ENCODE measurements around the gene HES4.
A peak's percentile ranks its signal among the peaks of the same experiment; 100 is the strongest.

HES4 gene

DNA sequence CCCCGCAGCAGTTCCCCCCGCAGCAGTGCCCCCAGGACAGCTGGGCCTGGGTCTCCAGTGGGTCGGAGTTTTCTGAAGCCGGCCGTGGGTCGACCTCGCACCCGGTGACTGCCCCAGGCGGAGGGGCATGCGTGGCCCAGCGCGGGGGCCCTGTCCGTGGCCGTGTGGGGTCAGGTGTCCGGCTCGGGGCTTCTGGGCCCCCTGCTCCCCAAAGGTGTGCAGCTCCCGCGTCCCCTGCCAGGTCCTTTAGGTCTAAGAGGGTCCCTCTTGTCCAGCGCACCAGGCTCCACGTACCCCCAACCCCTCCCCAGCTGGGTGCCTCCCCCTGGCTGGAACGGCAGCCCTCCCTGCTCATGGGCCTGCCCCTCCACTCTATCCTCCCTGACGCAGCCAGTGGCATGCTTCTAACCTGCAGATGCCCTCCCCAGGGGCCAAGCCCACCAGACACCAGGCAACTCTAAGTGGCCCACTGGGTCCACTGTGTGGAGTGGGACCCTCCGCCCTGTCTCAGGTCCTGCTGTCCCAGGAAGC is 5.9 kb upstream of the HES4 start:
- DNase-seq (ENCODE audit: low read depth in 1 of 2, low spot score in 1 of 2) = no peak
- in situ Hi-C loops (cut with HindIII; ENCODE audit: low pct_unique_long_range_greater_than_20kb, low sequenced_read_pairs) = no loop called here
- TF ChIP-seq JUND (IDR thresholded peaks at IDR 0.05; ENCODE audit: low read depth) = no peak

DNA sequence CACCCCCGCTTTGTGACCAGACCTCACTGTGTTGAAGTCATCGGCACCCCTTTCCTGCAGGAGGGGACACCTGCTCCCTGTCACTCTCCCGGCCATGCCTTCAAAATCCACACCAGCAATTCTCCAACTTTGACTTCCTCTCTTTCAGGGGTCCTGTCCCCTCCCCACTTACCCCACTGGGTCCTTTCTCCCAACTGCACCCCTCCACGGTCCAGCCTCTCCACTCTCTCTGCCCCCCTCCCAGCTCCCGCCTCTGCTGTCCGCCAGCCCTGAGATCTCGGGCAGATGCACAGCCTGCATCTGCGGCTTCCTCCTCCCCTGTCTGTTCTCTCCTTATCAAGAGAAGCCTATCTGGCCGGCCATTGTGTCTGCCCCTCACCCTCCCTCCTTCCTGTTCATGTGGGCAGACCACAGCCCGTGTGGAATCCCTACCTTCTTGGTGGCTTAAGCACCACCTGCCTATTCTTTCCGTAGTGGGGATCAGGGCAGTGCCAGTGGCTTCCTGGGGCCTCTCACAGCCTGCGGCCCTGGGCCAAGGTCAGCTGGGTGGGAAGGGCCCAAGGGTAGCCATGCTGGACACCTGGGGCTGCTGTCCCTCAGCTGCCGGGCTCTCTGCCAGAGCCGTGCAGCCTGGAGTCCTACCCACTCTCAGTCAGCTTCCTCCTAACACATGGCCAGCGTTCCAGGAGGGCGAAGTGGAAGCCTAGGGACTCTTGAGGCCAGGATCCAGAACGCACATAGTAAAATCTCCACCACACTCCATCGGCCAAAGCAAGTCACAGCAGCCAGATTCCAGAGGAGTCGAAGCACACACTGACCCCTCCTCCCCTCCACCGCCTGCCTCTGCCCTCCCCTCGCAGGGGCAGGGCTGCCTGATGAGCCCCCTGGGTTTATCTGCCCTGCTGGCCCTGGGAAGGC is 5.1 kb upstream of the HES4 start:
- in situ Hi-C loops (cut with HindIII; ENCODE audit: low pct_unique_long_range_greater_than_20kb, low sequenced_read_pairs) = no loop called here
- TF ChIP-seq JUND (IDR thresholded peaks at IDR 0.05; ENCODE audit: low read depth) = no peak
- DNase-seq (ENCODE audit: low read depth in 1 of 2, low spot score in 1 of 2) = no peak

DNA sequence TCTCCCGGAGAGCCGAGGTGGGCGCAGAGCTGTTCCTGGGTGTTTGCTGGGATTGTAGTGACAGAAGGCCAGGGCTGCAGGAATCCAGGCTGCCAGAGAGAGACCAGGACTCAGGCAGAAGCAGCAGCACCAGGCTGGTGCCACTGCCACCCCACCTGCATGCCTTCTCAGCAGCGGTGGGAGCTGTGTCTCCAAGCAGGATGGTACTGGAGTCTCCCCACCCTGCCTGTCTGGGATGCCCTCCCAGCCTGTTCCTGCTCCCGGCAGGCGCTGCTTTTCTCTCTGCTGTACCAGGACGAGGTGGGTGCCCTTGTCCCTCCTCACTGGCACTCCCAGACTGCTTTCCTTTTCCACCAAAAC is 4.5 kb upstream of the HES4 start:
- in situ Hi-C loops (cut with HindIII; ENCODE audit: low pct_unique_long_range_greater_than_20kb, low sequenced_read_pairs) = no loop called here

DNA sequence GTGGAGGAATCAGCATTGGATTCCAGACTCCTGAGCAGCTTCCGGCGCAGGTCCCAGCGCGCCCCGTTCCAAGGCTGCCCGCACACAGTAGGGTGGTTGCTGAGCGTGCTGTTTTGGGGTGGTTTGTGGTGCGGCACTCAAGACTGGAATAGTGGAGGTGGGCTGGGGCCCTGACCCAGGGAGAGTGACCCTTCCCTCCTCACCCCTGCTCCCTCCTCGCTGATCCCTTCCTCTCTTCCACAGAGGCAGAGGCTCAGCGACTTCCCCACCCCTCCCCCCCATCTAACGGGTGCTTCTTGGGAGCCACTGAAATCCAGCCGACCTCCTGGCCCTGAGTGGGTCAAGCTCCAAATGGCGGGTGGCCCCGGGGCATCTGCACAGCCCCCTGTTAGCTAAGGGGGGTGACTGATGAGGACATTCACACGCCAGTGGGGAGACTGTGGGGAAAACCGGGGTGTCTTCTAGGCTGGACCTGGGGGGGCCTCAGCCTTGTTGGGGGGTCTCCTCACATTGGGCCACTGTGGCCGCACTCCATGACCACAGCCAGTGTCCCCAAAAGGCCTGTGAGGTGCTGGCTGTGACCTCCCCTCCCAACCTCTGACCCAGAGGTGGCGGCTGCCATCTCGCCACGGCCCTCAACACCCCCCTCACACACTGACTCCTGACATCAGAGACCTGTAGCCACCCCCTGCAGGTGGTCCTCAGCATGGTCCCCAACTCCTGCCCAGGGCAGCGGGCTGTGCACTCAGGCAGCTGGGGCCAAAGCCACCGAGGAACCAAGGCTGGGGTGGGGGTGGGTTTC is 3.9 kb upstream of the HES4 start:
- in situ Hi-C loops (cut with HindIII; ENCODE audit: low pct_unique_long_range_greater_than_20kb, low sequenced_read_pairs) = no loop called here
- no peak for DNase-seq (ENCODE audit: low read depth in 1 of 2, low spot score in 1 of 2)
- TF ChIP-seq JUND (IDR thresholded peaks at IDR 0.05; ENCODE audit: low read depth) = no peak

More for the DNA sequence above, 4.5 kb upstream of the HES4 start:
- TF ChIP-seq JUND (IDR thresholded peaks at IDR 0.05; ENCODE audit: low read depth) = no peak
- DNase-seq (ENCODE audit: low read depth in 1 of 2, low spot score in 1 of 2) = no peak

DNA sequence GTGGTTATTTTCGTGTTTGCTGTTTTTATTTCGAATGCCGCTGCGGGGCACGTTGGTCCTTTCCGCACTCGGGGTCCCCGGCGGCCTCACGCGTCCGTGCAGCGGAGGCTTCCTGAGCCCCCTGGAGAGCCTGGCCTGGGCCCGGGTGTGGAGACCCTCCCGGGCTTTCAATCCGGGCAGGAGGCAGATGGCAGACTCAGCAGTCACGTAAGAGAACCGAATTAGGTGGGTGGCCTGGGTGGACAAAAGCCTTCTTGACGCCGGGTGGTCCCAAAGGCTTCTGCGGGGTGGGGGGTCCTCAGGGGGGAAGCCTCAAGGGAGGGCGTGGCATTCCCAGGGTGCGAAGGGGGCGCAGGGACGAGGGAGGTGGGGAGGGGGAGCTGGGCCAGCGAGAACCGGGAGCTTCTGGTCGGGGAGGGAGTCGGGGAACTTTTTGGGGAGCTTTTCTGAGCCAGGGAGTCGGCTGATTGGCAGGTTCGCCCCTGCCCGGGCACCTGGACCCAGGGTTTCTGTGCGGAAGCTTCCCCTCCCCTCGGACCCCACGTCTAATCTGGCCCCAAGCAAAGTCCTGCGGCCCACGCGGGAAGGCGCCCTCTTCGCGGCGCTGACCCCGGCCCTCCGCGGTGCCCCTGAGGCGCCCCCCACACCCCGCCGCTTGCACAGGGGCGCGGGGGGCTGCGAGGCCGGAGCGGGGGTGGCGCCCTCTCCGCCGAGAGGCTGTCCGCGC is 1.3 kb upstream of the HES4 start:
- no peak for TF ChIP-seq JUND (IDR thresholded peaks at IDR 0.05; ENCODE audit: low read depth)
- in situ Hi-C loops (cut with HindIII; ENCODE audit: low pct_unique_long_range_greater_than_20kb, low sequenced_read_pairs) = no loop called here
- no peak for DNase-seq (ENCODE audit: low read depth in 1 of 2, low spot score in 1 of 2)

DNA sequence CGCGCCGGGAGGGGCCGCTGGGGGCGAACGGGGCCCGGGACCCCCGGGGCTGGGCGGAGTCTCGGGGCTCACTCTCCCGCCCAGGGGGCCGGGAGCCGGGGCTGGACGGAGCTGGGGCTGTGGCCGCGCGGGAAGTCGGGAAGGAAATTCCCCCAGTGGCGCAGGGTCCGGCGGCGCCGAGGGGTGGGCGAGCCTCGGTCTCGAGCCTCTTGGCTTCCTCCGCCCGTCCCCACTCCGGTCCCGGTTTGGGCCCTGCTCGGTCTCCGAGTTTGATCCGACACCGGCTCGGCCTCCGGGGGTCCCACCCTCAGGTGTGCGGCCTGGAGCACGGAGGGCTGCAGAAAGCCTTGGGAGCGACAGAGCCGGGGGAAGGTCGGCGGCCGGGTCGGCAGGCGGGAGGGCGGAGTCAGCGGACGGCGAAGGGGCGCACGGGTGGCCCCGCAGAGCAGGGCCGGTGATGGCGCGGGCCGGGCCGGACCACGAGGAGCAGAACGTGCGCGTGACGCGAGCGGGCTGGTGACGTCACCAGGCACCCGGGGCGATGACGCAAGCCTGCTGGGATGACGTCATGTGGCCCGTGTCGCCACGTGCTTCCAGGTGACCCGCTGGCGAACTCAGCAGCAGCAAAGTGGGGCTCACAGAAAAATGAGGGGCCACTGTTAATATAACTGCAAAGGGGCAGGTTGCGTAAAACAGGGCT is 610 bp upstream of the HES4 start:
- in situ Hi-C loops (cut with HindIII; ENCODE audit: low pct_unique_long_range_greater_than_20kb, low sequenced_read_pairs) = no loop called here
- DNase-seq (ENCODE audit: low read depth in 1 of 2, low spot score in 1 of 2) = peak; percentile 81 to 88
- 0 out of 2 replicates have a peak, but pooled peaks have one; percentile 18 for TF ChIP-seq JUND (IDR thresholded peaks at IDR 0.05; ENCODE audit: low read depth)

DNA sequence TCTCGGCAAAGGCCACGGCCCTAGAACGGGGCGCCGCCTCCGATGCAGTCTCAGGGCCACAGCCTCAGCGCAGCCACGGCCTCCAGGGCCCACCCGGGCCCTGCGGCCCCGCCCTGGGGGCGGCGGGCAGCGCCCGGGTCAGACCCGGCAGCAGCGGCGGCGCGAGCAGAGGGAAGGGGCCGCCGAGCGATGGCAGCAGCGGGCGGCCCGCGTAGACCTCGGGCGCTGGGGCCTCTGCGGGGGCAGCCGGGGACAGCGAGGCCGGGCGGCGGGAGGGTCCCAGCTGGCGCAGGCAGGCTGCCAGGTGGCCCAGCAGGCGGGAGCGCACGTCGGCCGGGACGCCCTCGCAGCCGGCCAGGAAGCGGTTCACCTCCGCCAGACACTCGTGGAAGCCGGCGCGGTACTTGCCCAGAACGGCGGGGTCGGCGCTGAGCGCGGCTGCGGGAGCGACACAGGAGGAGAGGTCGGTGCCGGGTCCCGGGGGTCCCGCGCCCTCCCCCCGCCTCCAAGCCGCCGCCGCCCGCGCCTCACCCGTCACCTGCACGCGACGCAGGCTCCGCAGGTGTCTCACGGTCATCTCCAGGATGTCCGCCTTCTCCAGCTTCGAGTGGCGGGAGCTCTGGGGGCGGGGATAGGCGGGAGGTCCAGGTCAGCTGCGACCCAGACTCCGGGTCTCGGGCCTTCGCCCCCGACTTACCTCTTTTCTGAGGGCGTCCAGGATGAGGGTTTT is 737 bp downstream of the HES4 start:
- DNase-seq (ENCODE audit: low read depth in 1 of 2, low spot score in 1 of 2) = peak in 1 of 2 experiments; percentile 66
- in situ Hi-C loops (cut with HindIII; ENCODE audit: low pct_unique_long_range_greater_than_20kb, low sequenced_read_pairs) = no loop called here

DNA sequence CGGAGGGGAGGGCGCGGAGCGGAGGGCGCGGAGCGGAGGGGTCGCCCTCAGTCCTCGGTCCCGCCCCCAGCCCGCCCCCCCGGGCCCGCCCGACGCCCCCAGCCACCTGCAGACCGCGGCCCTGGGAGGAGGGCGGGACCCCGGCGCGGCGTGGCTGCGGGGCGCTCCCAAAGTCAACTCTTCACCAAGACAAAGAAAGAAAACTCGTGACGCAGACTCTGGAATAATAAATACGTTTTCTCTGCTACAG is 1.2 kb downstream of the HES4 start:
- in situ Hi-C loops (cut with HindIII; ENCODE audit: low pct_unique_long_range_greater_than_20kb, low sequenced_read_pairs) = no loop called here
- TF ChIP-seq JUND (IDR thresholded peaks at IDR 0.05; ENCODE audit: low read depth) = no peak
- peak in 1 of 2 experiments; percentile 28 for DNase-seq (ENCODE audit: low read depth in 1 of 2, low spot score in 1 of 2)

More for the DNA sequence above, 737 bp downstream of the HES4 start:
- TF ChIP-seq JUND (IDR thresholded peaks at IDR 0.05; ENCODE audit: low read depth) = no peak

DNA sequence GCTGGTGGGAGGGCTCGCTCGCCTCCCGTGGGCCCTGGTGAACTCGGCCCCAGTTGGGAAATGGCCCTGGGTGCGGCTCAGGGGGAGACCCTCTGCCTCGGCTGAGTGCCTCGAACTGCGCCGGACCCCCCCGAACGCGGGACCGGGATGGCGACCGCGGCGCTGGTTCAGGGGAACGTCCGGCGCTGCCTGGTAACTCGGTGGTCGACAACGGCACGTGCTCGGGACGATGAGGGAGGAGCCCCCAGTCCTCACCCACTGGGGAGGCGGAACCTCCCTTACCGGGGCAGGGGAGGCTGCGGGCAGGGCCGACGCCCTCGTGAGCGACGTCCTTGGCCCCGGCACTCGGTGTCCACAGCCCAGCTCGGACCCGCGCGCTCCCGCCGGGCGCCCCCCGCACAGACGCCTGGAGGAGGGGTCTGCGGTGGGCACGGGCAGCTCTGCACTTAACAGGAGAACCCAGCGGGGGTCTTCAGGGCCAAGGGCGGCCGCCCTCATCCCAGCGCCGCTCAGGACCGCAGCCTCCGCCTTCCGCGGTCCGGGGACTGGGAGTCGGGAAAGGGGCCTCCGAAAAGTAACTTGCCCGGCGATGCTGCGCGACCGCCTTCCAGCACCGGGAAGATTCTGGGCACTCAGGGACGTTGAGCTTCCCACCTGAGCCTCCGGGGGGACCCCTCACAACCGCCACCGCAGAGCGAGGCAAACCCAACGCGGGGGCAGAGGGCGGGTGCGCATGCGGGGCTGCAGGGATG is 1.7 kb downstream of the HES4 start:
- DNase-seq (ENCODE audit: low read depth in 1 of 2, low spot score in 1 of 2) = no peak
- in situ Hi-C loops (cut with HindIII; ENCODE audit: low pct_unique_long_range_greater_than_20kb, low sequenced_read_pairs) = no loop called here
- no peak for TF ChIP-seq JUND (IDR thresholded peaks at IDR 0.05; ENCODE audit: low read depth)

DNA sequence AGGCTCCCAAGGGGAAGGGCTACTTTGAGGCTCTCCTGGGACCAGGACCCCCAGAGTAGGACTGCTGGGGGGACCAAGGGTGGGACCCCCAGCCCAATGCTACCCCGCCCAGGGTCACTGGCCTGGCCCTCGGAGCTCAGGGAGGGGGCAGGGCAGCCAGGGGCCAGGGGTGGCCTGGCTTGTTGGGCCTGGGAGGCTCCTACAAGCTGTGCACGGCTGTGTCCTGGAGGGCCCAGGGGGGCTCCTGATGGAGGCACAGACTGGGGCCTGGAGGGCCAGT is 2.2 kb downstream of the HES4 start:
- TF ChIP-seq JUND (IDR thresholded peaks at IDR 0.05; ENCODE audit: low read depth) = no peak
- in situ Hi-C loops (cut with HindIII; ENCODE audit: low pct_unique_long_range_greater_than_20kb, low sequenced_read_pairs) = no loop called here
- no peak for DNase-seq (ENCODE audit: low read depth in 1 of 2, low spot score in 1 of 2)

Data from T47D (cell line).